GM19351 (cell line): ENCODE results near the gene TMEM253.
A peak's percentile ranks its signal among the peaks of the same experiment; 100 is the strongest.

ENCODE experiments used
- ATAC-seq: cut with Tn5 transposase; IDR thresholded peaks from one replicate; pipeline ENCODE4 v1.9.1; 2021; ENCODE audit warnings: mild to moderate bottlenecking, moderate library complexity; ENCODE audit not compliant: unreplicated experiment

Gene TMEM253

DNA sequence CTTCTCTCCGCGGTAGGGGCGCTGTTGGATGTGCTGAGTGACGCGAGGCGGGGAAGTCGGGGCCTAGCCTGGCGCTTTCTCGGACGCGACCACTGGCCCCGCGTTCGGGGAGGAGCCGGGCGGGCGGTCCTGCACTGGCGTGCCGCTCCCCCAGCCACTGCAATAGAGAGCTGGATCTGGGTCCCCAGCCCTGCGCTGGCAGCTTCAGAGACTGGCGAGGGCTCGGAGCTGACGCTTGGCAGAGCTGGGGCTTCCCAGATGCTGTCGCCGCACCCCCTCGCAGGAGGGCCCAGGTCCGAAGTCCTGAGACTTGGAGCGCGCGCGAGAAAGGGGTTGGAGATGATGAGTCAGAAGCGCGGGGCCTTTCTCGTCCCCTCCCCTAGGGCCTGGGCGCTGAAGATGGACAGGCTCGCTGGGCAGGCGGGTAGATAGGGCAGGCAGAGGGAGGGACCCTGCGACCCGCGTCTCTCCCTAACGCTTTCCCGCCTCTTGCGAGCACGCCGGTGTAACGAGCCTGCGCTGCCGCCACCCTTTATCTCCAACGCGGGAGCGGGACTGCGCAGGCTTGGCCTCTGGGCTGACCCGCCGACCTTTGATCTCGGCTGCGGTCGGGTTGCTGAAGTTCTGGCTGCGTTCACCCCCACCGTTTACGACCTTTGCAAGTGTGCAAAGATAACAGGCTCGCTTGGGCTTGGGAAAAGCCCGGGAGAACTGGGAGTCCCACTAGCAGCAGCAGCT, 3.0 kb downstream of the TMEM253 start:
- peak; percentile 88 for ATAC-seq

GRCh38 chr14:21104448-21105060, 3.7 kb downstream of the TMEM253 start:
- peak; percentile 37 for ATAC-seq

DNA sequence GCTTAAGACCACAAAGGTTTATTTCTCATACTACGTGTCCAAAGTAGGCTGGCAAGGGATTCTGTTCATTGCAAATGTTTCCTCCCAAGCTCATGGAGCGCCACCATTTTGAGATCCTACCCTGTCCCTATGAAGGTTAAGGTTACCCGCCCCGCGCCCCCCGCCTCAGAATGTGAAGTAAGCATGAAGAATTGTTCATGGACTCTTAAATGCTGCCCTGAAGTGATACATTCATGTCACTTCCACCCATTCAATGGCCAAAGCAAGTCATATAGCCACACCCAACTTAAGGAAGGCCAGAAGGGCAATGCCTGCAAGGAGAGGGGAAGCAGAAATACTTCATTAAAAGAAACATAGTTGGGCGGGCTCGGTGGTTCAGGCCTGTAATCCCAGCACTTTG, 4.2 kb downstream of the TMEM253 start:
- ATAC-seq = no peak

- no peak for ATAC-seq
These were observed 5.3 kb downstream of the TMEM253 start for GRCh38 chr14:21106176-21106497.

DNA sequence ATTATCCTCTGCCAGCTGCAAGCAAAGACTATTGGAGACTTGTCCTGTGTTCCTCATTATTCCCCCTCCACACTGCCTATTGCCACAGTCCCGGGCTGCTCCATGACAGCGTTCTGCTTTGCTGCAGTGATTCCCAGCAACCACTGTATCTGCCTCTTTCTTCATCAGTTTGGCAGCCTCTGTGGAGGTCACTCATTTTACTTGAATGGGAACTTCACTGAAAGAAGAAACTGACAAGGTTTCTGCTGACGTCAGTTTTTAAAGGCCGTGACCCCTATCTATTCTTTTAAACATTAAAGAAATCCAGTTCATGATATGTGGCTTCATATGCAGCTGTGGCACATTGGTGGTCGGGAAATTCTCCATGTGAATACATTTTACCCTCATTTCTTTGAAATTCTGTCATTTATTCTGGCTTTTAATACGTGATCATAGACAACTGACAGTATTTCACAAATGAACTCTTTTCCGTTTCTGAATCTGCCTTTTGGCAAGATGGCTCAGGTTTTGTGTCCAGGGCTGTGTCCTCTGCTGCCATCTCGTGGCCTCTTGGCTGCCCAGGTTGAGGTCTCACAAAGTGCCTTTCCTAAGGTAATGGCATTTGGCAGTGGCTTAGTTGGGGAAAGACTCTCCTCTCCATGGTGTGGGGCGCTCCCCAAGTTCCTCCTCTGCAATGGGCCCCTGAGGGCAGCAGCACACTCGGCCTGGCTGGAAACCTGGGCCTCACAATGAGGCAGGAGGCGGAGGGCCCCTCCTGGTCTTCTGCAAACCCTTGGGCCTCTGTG, 5.8 kb downstream of the TMEM253 start:
- no peak for ATAC-seq

DNA sequence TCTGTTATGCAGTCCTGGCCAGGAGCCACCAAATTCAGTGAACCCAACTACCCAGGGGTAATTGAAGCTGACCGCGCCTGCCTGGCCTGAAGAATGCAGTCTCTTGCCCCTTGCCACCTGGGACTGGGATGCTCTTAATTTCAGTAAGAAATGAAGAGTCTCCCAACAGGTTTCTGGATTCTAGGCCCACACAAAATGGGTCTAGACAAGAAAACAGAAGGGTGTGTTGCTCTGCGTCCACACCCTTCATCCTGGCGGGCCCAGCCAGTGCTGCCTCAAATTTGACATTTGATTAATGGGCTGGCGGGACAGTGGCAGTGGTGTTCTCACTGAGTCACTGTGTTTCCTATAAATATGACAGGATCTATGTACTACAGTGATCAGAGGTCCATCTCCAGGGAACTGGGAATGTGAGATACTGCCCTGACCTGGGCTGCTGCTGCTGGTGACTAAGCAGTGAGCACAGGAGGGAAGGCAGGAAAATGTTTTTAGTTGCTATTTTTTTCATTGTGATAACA, 6.5 kb downstream of the TMEM253 start:
- ATAC-seq = no peak

DNA sequence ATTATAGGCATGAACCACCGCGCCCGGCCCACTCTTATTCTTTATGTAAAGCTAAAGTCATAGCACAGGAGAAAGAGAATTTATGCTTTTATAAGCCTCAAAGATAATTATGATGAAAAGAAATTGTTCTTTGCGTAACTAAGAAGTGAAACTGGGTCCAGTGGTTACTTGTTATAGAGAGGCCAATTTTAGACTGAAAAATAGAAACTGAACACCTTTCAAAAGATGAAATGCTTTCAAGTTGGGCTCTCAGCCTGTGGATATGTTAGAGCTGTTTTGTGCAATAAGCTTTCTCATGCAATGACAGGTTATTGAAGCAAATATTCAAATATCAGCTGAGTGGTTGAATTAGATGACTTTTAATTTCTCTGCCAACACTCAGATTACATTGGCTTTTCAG, 7.9 kb downstream of the TMEM253 start:
- ATAC-seq = no peak

GRCh38 chr14:21109377-21110138, 8.7 kb downstream of the TMEM253 start:
- peak; percentile 61 for ATAC-seq

GRCh38 chr14:21112255-21112654, 11.4 kb downstream of the TMEM253 start:
- ATAC-seq = no peak

- ATAC-seq = no peak
These were observed 12.5 kb downstream of the TMEM253 start for GRCh38 chr14:21113369-21113768.

DNA sequence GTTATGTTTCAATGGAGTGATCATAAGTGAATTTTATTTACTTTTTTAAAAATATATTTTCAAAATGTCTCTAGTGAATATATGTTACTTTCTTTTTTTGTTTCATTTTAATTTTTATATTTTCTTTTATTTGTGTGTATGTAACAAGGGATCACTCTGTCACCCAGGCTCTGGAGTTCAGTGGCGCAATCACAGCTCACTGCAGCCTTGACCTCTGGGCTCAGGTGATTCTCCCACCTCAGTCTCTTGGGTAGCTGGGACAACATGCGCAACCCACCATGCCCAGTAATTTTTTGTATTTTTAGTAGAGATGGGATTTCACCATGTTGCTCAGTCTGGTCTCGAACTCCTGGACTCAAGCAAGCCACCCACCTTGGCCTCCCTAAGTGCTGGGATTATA, 18.1 kb downstream of the TMEM253 start:
- no peak for ATAC-seq

DNA sequence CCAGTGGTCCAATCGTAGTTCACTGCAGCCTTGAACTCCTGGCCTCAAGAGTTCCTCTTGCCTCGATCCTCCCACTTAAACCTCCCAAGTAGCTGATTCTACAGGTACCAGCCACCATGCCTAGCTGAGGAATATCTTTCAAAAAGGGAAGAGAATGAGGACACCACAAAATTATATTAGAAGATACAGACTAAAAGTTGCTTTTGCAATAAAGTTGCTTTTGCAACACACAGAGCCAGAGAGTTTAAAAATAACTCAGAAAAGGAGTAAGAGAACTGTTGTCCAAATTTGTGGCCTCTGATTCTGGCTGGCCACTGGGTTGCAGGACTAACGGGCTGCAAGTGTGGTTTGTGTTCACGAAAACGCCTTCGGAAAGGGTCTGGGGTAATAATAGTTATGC, 19.8 kb downstream of the TMEM253 start:
- no peak for ATAC-seq

- ATAC-seq = no peak
These were observed 20.3 kb downstream of the TMEM253 start for GRCh38 chr14:21121122-21121521.

DNA sequence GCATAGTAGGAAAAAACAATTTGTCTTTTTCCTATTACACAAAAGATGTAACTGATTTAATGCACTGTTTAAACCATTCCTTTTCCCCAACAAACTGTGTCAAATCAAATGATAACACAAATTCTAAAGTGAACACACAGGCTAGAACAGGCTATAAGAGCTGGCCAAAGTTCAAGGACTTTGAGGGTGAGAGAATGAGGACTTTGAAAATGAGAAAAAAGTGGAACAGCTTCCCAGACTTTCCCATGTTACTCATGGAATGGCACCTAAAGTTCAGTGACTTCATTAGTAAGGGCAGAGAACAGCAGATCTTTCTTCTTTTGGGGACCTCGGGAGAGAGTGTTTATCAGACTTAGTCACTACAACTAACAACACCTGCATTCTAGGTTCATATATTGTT, 22.6 kb downstream of the TMEM253 start:
- ATAC-seq = no peak

- ATAC-seq = no peak
These were observed 33.0 kb downstream of the TMEM253 start for GRCh38 chr14:21133901-21134300.

- ATAC-seq = no peak
These were observed 35.2 kb downstream of the TMEM253 start for GRCh38 chr14:21136024-21136423.

DNA sequence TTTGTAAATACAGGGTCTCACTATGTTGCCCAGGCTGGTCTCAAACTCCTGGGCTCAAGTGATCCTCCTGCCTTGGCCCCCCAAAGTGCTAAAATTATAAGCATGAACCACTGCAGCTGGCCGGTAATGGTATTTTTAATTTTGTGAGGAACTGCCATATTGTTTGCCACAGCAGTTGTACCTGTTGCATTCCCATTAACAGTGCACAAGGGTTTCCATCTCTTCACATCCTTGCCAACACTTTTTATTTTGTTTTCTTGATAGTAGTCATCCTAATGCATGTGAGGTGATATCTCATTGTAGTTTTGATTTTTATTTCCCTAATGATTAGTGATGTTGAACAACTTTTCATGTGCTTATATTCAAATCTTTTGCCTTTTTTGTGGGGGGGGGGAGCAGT, 41.5 kb downstream of the TMEM253 start:
- no peak for ATAC-seq

GRCh38 chr14:21145437-21145836, 44.6 kb downstream of the TMEM253 start:
- ATAC-seq = no peak

- ATAC-seq = no peak
These were observed 48.9 kb downstream of the TMEM253 start for GRCh38 chr14:21149641-21150367.
